ENCODE measurements around the gene C10orf105.

Gene C10orf105

DNA sequence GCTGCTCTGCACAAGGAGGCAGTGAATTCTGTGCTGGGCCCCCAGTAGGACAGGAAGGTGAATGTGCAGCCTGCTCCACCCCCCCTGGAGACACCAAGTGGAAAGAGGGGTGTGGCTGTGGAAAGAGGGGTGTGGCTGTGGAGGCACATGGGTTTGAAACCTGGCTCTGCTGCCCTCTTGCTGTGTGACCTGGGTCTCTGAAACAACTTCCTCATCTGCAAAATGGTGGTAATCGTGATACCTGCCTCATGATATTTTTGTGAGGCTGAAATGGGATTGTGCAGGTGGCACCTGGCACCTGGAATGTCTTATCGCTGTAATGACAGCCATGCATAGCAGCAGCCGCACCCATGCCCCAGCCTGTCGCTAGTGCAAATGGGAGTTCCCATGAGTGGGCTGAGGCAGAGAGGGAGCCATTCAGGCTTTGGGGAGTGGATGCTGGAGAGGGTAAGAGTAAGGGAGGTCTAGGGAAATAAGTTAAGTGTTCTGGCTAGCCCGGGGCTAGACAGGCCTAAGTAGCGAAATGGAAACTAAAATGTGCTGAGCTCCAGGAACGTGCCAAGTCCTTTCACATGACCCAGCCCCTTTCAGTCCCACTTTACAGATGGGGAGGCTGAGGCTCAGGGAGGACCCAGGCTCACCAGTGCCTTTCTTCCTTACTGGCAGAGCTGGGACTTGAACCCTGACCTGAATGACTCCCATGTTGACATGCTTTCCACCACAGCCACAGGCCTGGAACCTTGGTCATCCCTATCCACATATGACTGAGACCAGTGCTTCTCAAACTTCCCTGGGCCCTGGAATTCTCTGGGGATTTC, 35.0 kb downstream of the C10orf105 start:
- no peaks in the 10 kb centered on the region for H3K4me1 ChIP-seq (ENCODE audit: control insufficient read depth, insufficient read depth, low read length)
- no peak overlapping the region for H3K27ac ChIP-seq (ENCODE audit: low read depth, low read length)
- no peak overlapping the region for H3K4me3 ChIP-seq (ENCODE audit: low read length)
- no peaks in the 10 kb centered on the region for H3K36me3 ChIP-seq (ENCODE audit: control insufficient read depth, insufficient read depth, low read length)
- no peaks in the 10 kb centered on the region for H3K27me3 ChIP-seq (ENCODE audit: control insufficient read depth, insufficient read depth, low read length)
- no peak overlapping the region for H3K9ac ChIP-seq (ENCODE audit: low read length)

DNA sequence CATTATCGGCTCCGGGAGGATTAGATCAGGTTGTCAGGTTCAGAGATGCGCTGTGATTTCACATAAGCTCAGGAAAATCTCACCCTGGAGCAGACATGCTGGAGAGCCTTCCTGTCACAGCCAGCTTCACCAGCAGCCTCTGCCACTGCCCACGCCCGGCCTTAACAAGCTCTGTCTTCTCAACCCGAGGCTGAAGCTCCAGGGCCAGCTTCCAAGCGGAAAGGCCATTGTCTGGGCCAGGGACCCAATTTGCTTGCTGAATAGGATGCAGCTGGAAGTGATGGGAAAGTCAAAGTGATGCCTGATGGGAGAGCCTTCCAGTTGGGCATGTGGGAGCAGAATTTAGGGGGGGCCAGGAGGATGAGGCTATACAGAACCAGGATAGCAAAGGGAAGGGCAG, 36.3 kb downstream of the C10orf105 start:
- H3K9ac ChIP-seq (ENCODE audit: low read length) = no peak overlapping the region
- H3K27ac ChIP-seq (ENCODE audit: low read depth, low read length) = no peak overlapping the region
- no peak overlapping the region for H3K4me3 ChIP-seq (ENCODE audit: low read length)
- no peaks in the 10 kb centered on the region for H3K36me3 ChIP-seq (ENCODE audit: control insufficient read depth, insufficient read depth, low read length)
- H3K4me1 ChIP-seq (ENCODE audit: control insufficient read depth, insufficient read depth, low read length) = no peaks in the 10 kb centered on the region
- no peaks in the 10 kb centered on the region for H3K27me3 ChIP-seq (ENCODE audit: control insufficient read depth, insufficient read depth, low read length)

DNA sequence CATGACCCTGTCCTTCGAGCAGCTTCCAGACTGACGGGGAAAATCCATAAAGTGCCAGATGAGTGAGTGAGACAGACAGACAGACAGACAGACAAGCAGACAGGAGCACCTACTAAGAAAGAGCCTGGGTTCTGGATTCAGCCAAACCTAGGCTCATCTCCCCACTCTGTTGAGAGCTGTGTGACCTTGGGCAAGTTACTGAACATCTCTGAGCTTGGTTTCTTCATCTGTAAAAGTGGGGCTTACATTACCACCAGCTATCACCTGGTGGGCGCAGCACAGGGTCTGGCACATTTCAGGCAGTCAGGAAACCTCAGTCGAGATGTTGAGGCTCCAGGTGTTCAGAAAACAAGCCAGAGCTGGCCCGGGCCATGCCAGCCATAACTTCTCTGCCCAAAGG, 37.6 kb downstream of the C10orf105 start:
- Histone ChIP-seq H3K27ac (ENCODE audit: low read depth, low read length) (no peak overlapping the region), H3K27me3 (ENCODE audit: control insufficient read depth, insufficient read depth, low read length) (no peaks in the 10 kb centered on the region), H3K4me1 (ENCODE audit: control insufficient read depth, insufficient read depth, low read length) (no peaks in the 10 kb centered on the region), H3K4me3 (ENCODE audit: low read length) (no peak overlapping the region), H3K36me3 (ENCODE audit: control insufficient read depth, insufficient read depth, low read length) (no peaks in the 10 kb centered on the region), H3K9ac (ENCODE audit: low read length) (no peak overlapping the region)

DNA sequence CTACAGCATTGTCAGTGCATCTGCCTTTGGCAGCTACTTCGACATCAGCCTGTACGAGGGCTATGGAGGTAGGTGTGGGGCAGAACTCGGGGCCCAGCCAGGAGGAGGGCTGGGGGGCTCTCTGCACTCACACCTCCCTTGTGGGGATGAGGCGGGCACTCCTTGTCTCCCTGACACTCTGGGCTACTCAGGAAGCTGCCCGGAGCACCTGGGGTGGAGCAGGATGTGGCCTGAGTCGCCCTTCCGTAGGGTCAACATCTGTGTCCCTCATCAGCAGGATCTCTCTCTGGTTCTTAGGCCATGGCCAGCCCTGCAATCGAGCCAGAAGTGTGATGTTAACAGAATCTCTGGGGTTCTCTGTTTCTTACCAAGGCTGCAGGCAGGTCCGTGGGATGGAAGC, 40.2 kb downstream of the C10orf105 start:
- H3K4me1 ChIP-seq (ENCODE audit: control insufficient read depth, insufficient read depth, low read length) = no peaks in the 10 kb centered on the region
- no peak overlapping the region for H3K27ac ChIP-seq (ENCODE audit: low read depth, low read length)
- H3K36me3 ChIP-seq (ENCODE audit: control insufficient read depth, insufficient read depth, low read length) = no peaks in the 10 kb centered on the region
- no peaks in the 10 kb centered on the region for H3K27me3 ChIP-seq (ENCODE audit: control insufficient read depth, insufficient read depth, low read length)
- H3K4me3 ChIP-seq (ENCODE audit: low read length) = no peak overlapping the region
- H3K9ac ChIP-seq (ENCODE audit: low read length) = no peak overlapping the region

DNA sequence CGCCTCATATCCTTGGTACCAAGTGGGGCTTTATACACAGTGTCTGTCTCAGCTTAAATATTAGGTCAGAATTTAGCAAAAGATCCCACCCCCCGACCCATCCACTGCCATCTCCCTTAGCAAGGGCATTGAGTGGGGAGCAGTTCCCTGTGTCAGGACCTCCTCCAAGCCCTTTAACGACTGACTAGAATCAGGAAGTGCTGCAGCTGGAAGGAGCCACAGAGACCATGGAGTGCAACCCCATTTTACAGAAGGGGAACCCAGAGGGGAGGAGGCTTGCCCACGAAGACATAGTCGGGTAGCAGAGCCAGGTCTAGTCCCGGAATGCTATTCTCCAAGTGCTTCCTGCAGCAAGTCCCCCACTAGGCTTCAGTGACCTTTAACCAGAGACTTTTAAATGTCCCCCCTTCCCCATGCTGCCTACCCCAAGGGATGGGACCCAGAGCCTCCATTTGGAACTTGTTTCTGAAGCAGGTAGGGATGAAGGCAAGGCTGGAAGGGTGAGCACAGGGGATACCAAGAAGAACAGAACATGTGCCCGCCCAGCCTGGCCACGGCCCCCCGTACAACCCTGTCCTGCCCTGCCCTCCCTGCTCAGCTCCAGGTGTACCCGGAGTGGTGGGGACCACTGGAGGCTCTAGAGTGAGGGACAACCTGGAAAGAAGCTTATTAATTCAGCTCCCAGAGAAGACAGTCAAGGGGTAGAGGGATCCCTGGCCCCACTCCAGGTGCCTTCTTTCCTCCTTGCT, 41.3 kb downstream of the C10orf105 start:
- H3K9ac ChIP-seq (ENCODE audit: low read length) = no peak overlapping the region
- H3K27ac ChIP-seq (ENCODE audit: low read depth, low read length) = no peak overlapping the region
- no peaks in the 10 kb centered on the region for H3K4me1 ChIP-seq (ENCODE audit: control insufficient read depth, insufficient read depth, low read length)
- no peaks in the 10 kb centered on the region for H3K36me3 ChIP-seq (ENCODE audit: control insufficient read depth, insufficient read depth, low read length)
- H3K27me3 ChIP-seq (ENCODE audit: control insufficient read depth, insufficient read depth, low read length) = no peaks in the 10 kb centered on the region
- no peak overlapping the region for H3K4me3 ChIP-seq (ENCODE audit: low read length)

DNA sequence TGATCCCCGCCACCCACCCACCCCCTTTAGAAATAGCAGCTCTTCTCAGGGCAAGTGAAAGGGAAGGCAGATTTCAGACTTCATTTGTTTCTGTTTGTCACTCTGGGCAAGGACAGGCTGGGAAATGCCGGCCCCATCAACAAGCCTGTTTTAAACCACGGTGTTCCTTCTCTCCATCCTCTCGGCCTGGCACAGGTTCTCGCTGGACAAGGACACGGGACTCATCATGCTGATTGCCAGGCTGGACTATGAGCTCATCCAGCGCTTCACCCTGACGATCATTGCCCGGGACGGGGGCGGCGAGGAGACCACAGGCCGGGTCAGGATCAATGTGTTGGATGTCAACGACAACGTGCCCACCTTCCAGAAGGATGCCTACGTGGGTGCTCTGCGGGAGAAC, 42.3 kb downstream of the C10orf105 start:
- Histone ChIP-seq H3K27ac (ENCODE audit: low read depth, low read length) (no peak overlapping the region), H3K9ac (ENCODE audit: low read length) (no peak overlapping the region), H3K4me3 (ENCODE audit: low read length) (no peak overlapping the region), H3K36me3 (ENCODE audit: control insufficient read depth, insufficient read depth, low read length) (no peaks in the 10 kb centered on the region), H3K27me3 (ENCODE audit: control insufficient read depth, insufficient read depth, low read length) (no peaks in the 10 kb centered on the region), H3K4me1 (ENCODE audit: control insufficient read depth, insufficient read depth, low read length) (no peaks in the 10 kb centered on the region)

DNA sequence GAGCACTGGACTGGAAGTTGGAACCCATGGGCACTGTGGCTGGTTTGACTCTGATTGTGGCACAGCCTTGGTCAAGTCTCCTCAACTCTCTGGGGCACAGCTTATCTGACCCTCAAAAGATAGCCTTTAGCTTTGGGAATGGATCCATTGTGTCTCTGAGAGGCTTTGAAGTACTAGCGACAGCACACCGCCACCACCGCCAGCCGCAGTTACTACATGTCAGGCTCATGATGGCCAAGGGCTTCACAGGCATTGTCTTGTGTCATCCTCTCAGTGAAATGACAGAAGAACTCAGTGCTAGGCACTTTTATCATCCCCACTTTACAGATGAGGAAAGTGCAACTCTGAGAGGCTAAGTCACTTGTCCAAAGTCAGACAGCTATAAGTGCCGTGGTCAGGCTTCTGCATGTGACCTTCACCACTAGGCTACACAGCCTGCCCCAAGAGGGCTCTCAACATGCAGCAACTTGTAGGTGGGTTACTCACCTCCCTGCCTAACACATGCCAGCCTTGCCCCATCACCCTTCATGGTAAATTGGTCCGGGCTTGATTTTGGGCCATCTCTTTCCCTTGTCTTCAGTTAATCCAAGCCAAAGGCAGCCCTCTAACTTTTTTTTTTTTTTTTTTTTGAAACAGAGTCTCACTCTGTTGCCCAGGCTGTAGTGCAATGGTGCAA, 44.1 kb downstream of the C10orf105 start:
- Histone ChIP-seq H3K27me3 (ENCODE audit: control insufficient read depth, insufficient read depth, low read length) (no peaks in the 10 kb centered on the region), H3K4me3 (ENCODE audit: low read length) (no peak overlapping the region), H3K36me3 (ENCODE audit: control insufficient read depth, insufficient read depth, low read length) (no peaks in the 10 kb centered on the region), H3K4me1 (ENCODE audit: control insufficient read depth, insufficient read depth, low read length) (no peaks in the 10 kb centered on the region), H3K9ac (ENCODE audit: low read length) (no peak overlapping the region), H3K27ac (ENCODE audit: low read depth, low read length) (no peak overlapping the region)

DNA sequence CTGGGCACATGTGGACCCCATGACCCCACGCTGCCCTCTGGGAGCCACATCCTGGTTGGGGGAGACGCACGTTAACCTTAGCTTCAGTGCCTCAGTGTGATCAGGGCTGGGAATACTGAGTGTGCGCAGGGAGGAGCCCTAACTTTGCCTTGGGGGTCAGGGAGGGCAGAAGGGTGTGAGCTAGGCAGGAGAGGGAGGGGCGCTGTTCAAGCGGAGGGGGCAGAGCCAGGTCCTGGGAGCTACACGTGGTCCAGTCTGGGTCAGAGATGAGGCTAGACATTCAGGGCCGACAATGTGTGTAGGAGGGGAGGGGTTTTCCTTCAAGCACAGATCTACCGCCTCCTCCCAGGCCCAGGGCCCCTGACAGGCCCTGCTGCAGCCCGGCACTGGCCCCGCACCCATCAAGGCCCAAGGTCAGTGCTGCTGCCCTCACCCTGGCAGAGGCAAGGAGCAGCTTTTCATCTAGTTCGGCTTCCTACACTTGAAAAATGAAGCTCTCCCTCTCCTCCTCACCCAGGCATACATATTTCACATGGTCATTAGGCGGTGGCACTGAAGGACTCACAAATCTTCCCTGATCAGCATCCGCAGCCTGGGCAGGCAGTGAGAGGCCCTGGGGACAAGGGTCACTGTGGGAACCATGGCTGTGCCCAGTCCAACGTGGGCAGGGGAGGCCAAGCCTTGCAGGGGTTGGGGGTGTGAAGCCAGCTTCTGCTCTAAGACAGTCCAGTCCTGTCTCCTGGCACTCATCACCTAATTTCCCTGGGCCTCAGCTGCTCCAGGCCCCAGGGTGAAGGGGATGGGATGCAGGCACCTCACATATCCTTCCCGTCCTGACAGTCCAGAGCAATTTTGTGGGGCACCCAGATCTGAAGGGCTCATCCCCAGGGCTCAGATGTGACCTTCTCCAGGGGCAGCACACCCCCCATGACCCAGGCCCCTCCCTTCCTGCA, 47.3 kb downstream of the C10orf105 start:
- no peaks in the 10 kb centered on the region for H3K4me1 ChIP-seq (ENCODE audit: control insufficient read depth, insufficient read depth, low read length)
- no peaks in the 10 kb centered on the region for H3K36me3 ChIP-seq (ENCODE audit: control insufficient read depth, insufficient read depth, low read length)
- no peaks in the 10 kb centered on the region for H3K27me3 ChIP-seq (ENCODE audit: control insufficient read depth, insufficient read depth, low read length)
- no peak overlapping the region for H3K27ac ChIP-seq (ENCODE audit: low read depth, low read length)
- H3K4me3 ChIP-seq (ENCODE audit: low read length) = no peak overlapping the region
- H3K9ac ChIP-seq (ENCODE audit: low read length) = no peak overlapping the region

DNA sequence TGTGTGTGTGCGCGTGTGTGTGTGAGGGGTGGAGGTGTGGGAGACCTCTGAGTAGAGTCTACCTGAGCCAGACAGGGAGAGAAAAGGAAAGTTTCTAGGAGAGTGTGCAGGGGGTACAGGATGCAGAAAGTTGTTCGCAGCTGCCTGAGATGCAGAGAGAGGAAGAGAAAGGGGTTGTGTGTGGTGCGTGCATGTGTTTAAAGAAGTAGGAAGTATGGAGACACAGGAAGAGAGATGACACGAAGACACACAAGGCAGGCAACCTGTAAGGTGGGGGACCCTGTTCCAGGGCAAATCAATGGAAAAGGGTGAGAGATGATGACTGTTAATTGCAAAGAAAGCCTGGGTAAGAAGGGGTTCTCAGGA, 52.2 kb downstream of the C10orf105 start:
- no peaks in the 10 kb centered on the region for H3K36me3 ChIP-seq (ENCODE audit: control insufficient read depth, insufficient read depth, low read length)
- H3K27ac ChIP-seq (ENCODE audit: low read depth, low read length) = no peak overlapping the region
- no peak overlapping the region for H3K9ac ChIP-seq (ENCODE audit: low read length)
- H3K4me3 ChIP-seq (ENCODE audit: low read length) = no peak overlapping the region
- H3K27me3 ChIP-seq (ENCODE audit: control insufficient read depth, insufficient read depth, low read length) = no peaks in the 10 kb centered on the region
- H3K4me1 ChIP-seq (ENCODE audit: control insufficient read depth, insufficient read depth, low read length) = no peaks in the 10 kb centered on the region

DNA sequence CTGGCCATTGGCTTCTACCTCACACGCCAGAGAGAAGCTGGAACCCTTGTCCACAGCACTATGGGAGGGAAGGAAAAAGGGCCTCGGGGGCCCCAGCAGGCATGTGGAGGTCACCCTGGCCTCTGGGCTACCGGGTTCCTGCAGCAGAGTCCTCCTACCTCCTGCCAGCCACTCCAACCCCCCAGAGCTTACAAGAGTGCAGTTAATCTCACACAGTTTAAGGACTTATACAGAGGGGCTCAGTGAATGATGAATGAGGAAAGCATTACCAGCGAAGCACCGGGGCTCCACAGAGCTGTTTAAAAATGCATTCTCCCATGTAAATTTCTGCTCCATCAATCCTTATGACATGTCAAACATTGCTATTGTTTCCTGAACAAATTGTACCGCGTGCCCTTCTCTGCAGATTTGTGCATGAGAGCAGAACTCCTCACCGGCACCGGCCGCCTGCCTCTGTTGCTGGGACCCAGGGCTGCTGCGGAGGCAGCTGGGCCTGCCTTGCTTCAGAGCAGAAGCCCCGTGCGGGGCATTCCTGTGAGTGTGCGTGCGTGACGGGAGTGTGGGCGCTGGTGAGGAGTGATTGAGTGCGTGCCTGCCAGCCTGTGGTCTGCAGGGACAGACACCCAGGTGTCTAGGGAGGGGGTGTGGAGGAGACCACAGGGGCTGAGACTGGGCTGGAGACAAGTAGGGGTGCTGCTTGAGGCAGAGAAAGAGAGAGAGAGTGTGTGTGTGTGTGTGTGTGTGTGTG, 52.8 kb downstream of the C10orf105 start:
- H3K9ac ChIP-seq (ENCODE audit: low read length) = no peak overlapping the region
- H3K4me1 ChIP-seq (ENCODE audit: control insufficient read depth, insufficient read depth, low read length) = no peaks in the 10 kb centered on the region
- H3K36me3 ChIP-seq (ENCODE audit: control insufficient read depth, insufficient read depth, low read length) = no peaks in the 10 kb centered on the region
- H3K27ac ChIP-seq (ENCODE audit: low read depth, low read length) = no peak overlapping the region
- H3K27me3 ChIP-seq (ENCODE audit: control insufficient read depth, insufficient read depth, low read length) = no peaks in the 10 kb centered on the region
- no peak overlapping the region for H3K4me3 ChIP-seq (ENCODE audit: low read length)

DNA sequence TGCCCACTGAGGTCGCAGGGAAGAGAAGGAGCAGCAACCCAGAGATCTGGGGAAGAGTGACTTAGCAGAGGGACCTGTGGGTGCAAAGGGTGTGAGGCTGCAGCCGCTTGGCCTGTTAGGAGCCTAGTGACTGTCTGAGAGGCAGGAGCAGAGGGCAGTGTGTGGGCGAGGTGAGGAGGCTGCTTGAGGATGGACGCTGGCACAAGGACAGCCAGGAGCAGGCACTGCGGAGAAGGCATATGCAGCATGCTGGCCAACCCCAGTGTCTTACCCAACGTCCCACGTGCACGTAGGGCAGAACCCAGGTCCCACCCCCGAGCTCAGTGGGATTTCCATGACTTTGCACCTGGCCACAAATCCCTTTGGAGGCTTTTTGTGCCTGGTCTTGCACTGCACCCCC, 54.1 kb downstream of the C10orf105 start:
- H3K36me3 ChIP-seq (ENCODE audit: control insufficient read depth, insufficient read depth, low read length) = no peaks in the 10 kb centered on the region
- H3K27ac ChIP-seq (ENCODE audit: low read depth, low read length) = no peak overlapping the region
- no peaks in the 10 kb centered on the region for H3K4me1 ChIP-seq (ENCODE audit: control insufficient read depth, insufficient read depth, low read length)
- H3K9ac ChIP-seq (ENCODE audit: low read length) = no peak overlapping the region
- H3K4me3 ChIP-seq (ENCODE audit: low read length) = no peak overlapping the region
- H3K27me3 ChIP-seq (ENCODE audit: control insufficient read depth, insufficient read depth, low read length) = no peaks in the 10 kb centered on the region
